Dermis microvascular lymphatic vessel endothelial cell (primary cell): Measurements from ENCODE around the gene IGFL1. TPM values are rescaled to one million over a fixed set of nuclear protein-coding genes. Genes with fewer than 3 reads are reported as not detected.
A peak's percentile ranks its signal among the peaks of the same experiment; 100 is the strongest.
"Not testable (repeated sequence)": the region's sequence is repeated elsewhere in the genome, so short reads cannot be mapped to it uniquely, and the experiment has no call there.

Experiments
- DNase-seq, 2 donors: peaks; one replicate each; pipeline versions ENCODE4 v3.0.0 to v3.0.0-alpha.2; 2010; ENCODE audit warnings: low read depth in 2 of 2
- total RNA-seq: library from RNA; depleted of rRNA; stranded (reverse); fragments of >200 nt; gene quantifications from 2 replicates; pipeline ENCODE4 v1.2.1, GENCODE V29; 2014

IGFL1 gene
- total RNA-seq, 1 donor from 2014 or later, result not detected

- no peak for DNase-seq
Observed at GRCh38 chr19:46201454-46202310, 27.9 kb upstream of the IGFL1 start.

GRCh38 chr19:46202426-46202825, 27.1 kb upstream of the IGFL1 start:
- DNase-seq, result no peak

- no peak for DNase-seq
Observed at GRCh38 chr19:46202872-46203860, 26.4 kb upstream of the IGFL1 start.

- DNase-seq, result no peak
Observed at GRCh38 chr19:46204008-46204407, 25.5 kb upstream of the IGFL1 start.

GRCh38 chr19:46205183-46205984, 24.2 kb upstream of the IGFL1 start:
- no peak for DNase-seq

GRCh38 chr19:46206176-46206575, 23.4 kb upstream of the IGFL1 start:
- DNase-seq, result no peak

- no peak for DNase-seq
Observed at GRCh38 chr19:46206682-46207081, 22.9 kb upstream of the IGFL1 start.

- DNase-seq, result not testable (repeated sequence)
Observed at GRCh38 chr19:46207858-46208257, 21.7 kb upstream of the IGFL1 start.

- no peak for DNase-seq
Observed at GRCh38 chr19:46209051-46209450, 20.5 kb upstream of the IGFL1 start.

GRCh38 chr19:46209472-46209871, 20.1 kb upstream of the IGFL1 start:
- no peak for DNase-seq

GRCh38 chr19:46210669-46211068, 18.9 kb upstream of the IGFL1 start:
- DNase-seq, result no peak

- DNase-seq, result peak; percentile 56 to 57
Observed at GRCh38 chr19:46211201-46211881, 18.2 kb upstream of the IGFL1 start.

- not testable (repeated sequence) for DNase-seq
Observed at GRCh38 chr19:46212592-46212991, 16.9 kb upstream of the IGFL1 start.

GRCh38 chr19:46213156-46213555, 16.4 kb upstream of the IGFL1 start:
- DNase-seq, result no peak

GRCh38 chr19:46213806-46214205, 15.7 kb upstream of the IGFL1 start:
- DNase-seq, result no peak

- DNase-seq, result no peak
Observed at GRCh38 chr19:46216612-46217011, 12.9 kb upstream of the IGFL1 start.

- DNase-seq, result no peak
Observed at GRCh38 chr19:46217476-46217875, 12.1 kb upstream of the IGFL1 start.

- peak; percentile 23 to 58 for DNase-seq
Observed at GRCh38 chr19:46218160-46218559, 11.4 kb upstream of the IGFL1 start.

GRCh38 chr19:46220038-46220615, 9.4 kb upstream of the IGFL1 start:
- DNase-seq, result no peak

- DNase-seq, result no peak
Observed at GRCh38 chr19:46221152-46221551, 8.4 kb upstream of the IGFL1 start.
